Liver (tissue), 9 donors: Measurements from ENCODE around the gene CHL1. TPM values are rescaled to one million over a fixed set of nuclear protein-coding genes. Genes with fewer than 3 reads are reported as not detected.

Experiments used
- DNase-seq: peaks from one replicate; pipeline ENCODE4 v3.0.0-alpha.2; 2017; ENCODE audit warnings: low spot score
- H3K27ac ChIP-seq, 2 donors: one replicate each; pipeline ENCODE4 v1.7.0; 2013; ENCODE audit warnings: inconsistent platforms in 2 of 2, low read length in 2 of 2, control low read depth in 1 of 2, low read depth in 1 of 2, mild to moderate bottlenecking in 1 of 2
- H3K27me3 ChIP-seq, 4 donors: one replicate each; pipeline versions ENCODE4 v1.6.1 to v1.7.0; 2013; ENCODE audit warnings: low read length in 3 of 4, inconsistent platforms in 1 of 4, mild to moderate bottlenecking in 1 of 4, moderate library complexity in 1 of 4; ENCODE audit not compliant: control insufficient read depth in 4 of 4, insufficient read depth in 4 of 4
- H3K36me3 ChIP-seq, 4 donors: one replicate each; pipeline versions ENCODE4 v1.6.1 to v1.7.0; 2013; ENCODE audit warnings: low read length in 3 of 4, mild to moderate bottlenecking in 3 of 4, low read depth in 1 of 4, moderate library complexity in 1 of 4; ENCODE audit not compliant: control insufficient read depth in 4 of 4, insufficient read depth in 3 of 4
- H3K4me1 ChIP-seq, 4 donors: one replicate each; pipeline versions ENCODE4 v1.6.1 to v1.7.0; 2013; ENCODE audit warnings: low read length in 3 of 4, mild to moderate bottlenecking in 3 of 4, moderate library complexity in 1 of 4; ENCODE audit not compliant: control insufficient read depth in 4 of 4, insufficient read depth in 4 of 4
- H3K4me3 ChIP-seq, 3 donors: one replicate each; pipeline versions ENCODE4 v1.6.1 to v1.7.0; 2013; ENCODE audit warnings: low read length in 3 of 3, control low read depth in 1 of 3, low read depth in 1 of 3, mild to moderate bottlenecking in 1 of 3
- H3K9ac ChIP-seq, 2 donors: one replicate each; pipeline ENCODE4 v1.7.0; 2013; ENCODE audit warnings: low read length in 2 of 2, mild to moderate bottlenecking in 2 of 2, moderate library complexity in 2 of 2, control low read depth in 1 of 2, low read depth in 1 of 2
- H3K9me3 ChIP-seq, 4 donors: one replicate each; pipeline versions ENCODE4 v1.6.1 to v1.7.0; 2013; ENCODE audit warnings: low read length in 3 of 4; ENCODE audit not compliant: control insufficient read depth in 4 of 4
- EGR1 ChIP-seq, 2 donors: IDR thresholded peaks; 2 replicates each; pipeline ENCODE4 v1.6.1; 2016 to 2018; ENCODE audit warnings: antibody characterized with exemption in 2 of 2, low read depth in 2 of 2
- FOXA1 ChIP-seq: IDR thresholded peaks from 2 replicates; pipeline ENCODE4 v1.6.1; 2016; ENCODE audit warnings: antibody characterized with exemption
- HNF4A ChIP-seq, 2 donors: conservative IDR thresholded peaks; 2 replicates each; pipeline ENCODE4 v1.6.1; 2016; ENCODE audit warnings: antibody characterized with exemption in 2 of 2, mild to moderate bottlenecking in 2 of 2
- HNF4G ChIP-seq: IDR thresholded peaks from 2 replicates; pipeline ENCODE4 v1.6.1; 2016; ENCODE audit warnings: antibody characterized with exemption
- JUND ChIP-seq, 2 donors: IDR thresholded peaks; 2 replicates each; pipeline ENCODE4 v1.6.1; 2016; ENCODE audit warnings: antibody characterized with exemption in 2 of 2
- NR2F2 ChIP-seq: IDR thresholded peaks from 2 replicates; pipeline ENCODE4 v1.6.1; 2016; ENCODE audit warnings: antibody characterized with exemption
- RAD21 ChIP-seq, 2 donors: IDR thresholded peaks; 2 replicates each; pipeline ENCODE4 v1.6.1; 2016; ENCODE audit warnings: antibody characterized with exemption in 2 of 2, mild to moderate bottlenecking in 2 of 2
- RXRA ChIP-seq, 2 donors: IDR thresholded peaks; 2 replicates each; pipeline ENCODE4 v1.6.1; 2017 to 2018; ENCODE audit warnings: antibody characterized with exemption in 2 of 2, mild to moderate bottlenecking in 1 of 2
- SP1 ChIP-seq: IDR thresholded peaks from 2 replicates; pipeline ENCODE4 v1.6.1; 2018; ENCODE audit warnings: antibody characterized with exemption, mild to moderate bottlenecking
- YY1 ChIP-seq: IDR thresholded peaks from 2 replicates; pipeline ENCODE4 v1.6.1; 2016; ENCODE audit warnings: antibody characterized with exemption, mild to moderate bottlenecking
- WGBS: extraction: QIAGEN DNeasy Blood & Tissue Kit; methylation state at CpG from one replicate; pipeline ENCODE4 v1.1.7; 2013; 5-methylcytosine and 5-hydroxymethylcytosine counted together
- polyA plus RNA-seq, 2 donors: library from polyadenylated mRNA; stranded (reverse) in 1 of 2; unstranded in 1 of 2; fragments of 200-250 nt in 1 of 2; fragments of >200 nt in 1 of 2; fragmentation: Nextera tagmentation in 1 of 2; extraction: Ambion mirVana in 1 of 2; gene quantifications; one replicate each; pipeline versions ENCODE4 v1.2.1 to v1.2.3, GENCODE V29; 2013 to 2015
- total RNA-seq, 2 donors: library from RNA; depleted of rRNA; stranded (reverse); fragments of >200 nt; gene quantifications; one replicate each; pipeline ENCODE4 v1.2.3, GENCODE V29; 2014
- TF ChIP-seq, protein P1 (sequence below): IDR thresholded peaks from 2 replicates; pipeline ENCODE4 v1.6.1; 2016; ENCODE audit warnings: antibody characterized with exemption
- TF ChIP-seq, protein P2 (sequence below): fragments of 150-350 bp; IDR thresholded peaks from 2 replicates; pipeline ENCODE4 v1.5.1; 2017; ENCODE audit warnings: improper control_type of control experiment, low read depth, low read length; ENCODE audit not compliant: missing input control
- TF ChIP-seq, protein P3 (sequence below): IDR thresholded peaks from 2 replicates; pipeline ENCODE4 v1.6.1; 2016; ENCODE audit warnings: antibody characterized with exemption
- TF ChIP-seq, protein P4 (sequence below): IDR thresholded peaks from 2 replicates; pipeline ENCODE4 v1.6.1; 2016; ENCODE audit warnings: antibody characterized with exemption, mild to moderate bottlenecking
- TF ChIP-seq, protein P5 (sequence below): IDR thresholded peaks from 2 replicates; pipeline ENCODE4 v1.6.1; 2016; ENCODE audit warnings: antibody characterized with exemption
- donor health status: healthy.
- donor health status: healthy.
- donor health status: healthy.
- donor health status: healthy.
- donor health status: healthy.

Gene CHL1
- total and polyA plus RNA-seq, 4 donors: 0.03 to 8.1 (median 0.66) TPM

DNA sequence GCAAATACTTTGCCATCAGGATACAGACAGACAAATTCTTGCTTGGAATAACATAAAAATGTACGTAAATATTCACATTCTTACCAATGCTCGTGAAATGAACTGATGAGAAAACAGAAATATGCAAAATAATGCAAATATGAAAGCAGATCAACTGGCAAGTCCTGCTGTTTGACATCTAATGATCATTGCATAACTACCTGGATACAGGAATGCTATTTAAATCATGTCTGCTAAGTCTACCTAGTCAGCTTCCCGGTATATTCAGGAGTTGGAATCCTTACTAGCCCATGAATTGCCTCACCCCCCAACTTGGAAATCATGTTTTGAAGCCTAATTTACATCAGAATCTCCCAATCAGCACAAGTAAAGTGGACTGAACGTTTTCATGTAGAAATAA, 230.6 kb downstream of the CHL1 start:
- H3K36me3 ChIP-seq: no peaks in the 10 kb centered on the region
- peaks cover 0 to 2% (median 0%) of the 10 kb centered on the region in 4 donors for H3K27me3 ChIP-seq
- H3K4me3 ChIP-seq: no peak overlapping the region
- no peak for DNase-seq
- no peaks in the 10 kb centered on the region for H3K4me1 ChIP-seq
- no peak overlapping the region for H3K9ac ChIP-seq
- H3K27ac ChIP-seq: no peak overlapping the region
- H3K9me3 ChIP-seq: peaks cover 0 to 3% (median 0%) of the 10 kb centered on the region in 4 donors
- TF ChIP-seq RAD21 (IDR thresholded peaks at IDR 0.05) (no peak), EGR1 (IDR thresholded peaks at IDR 0.05; ENCODE audit: low read depth in 2 of 2) (no peak), RXRA (IDR thresholded peaks at IDR 0.05) (no peak), YY1 (no peak), NR2F2 (no peak), FOXA1 (no peak), HNF4G (no peak), SP1 (no peak), JUND (IDR thresholded peaks at IDR 0.05) (no peak), HNF4A (conservative IDR thresholded peaks at IDR 0.05) (no peak)
- TF ChIP-seq, protein P1, sequence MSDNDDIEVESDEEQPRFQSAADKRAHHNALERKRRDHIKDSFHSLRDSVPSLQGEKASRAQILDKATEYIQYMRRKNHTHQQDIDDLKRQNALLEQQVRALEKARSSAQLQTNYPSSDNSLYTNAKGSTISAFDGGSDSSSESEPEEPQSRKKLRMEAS: no peak
- TF ChIP-seq, protein P2, sequence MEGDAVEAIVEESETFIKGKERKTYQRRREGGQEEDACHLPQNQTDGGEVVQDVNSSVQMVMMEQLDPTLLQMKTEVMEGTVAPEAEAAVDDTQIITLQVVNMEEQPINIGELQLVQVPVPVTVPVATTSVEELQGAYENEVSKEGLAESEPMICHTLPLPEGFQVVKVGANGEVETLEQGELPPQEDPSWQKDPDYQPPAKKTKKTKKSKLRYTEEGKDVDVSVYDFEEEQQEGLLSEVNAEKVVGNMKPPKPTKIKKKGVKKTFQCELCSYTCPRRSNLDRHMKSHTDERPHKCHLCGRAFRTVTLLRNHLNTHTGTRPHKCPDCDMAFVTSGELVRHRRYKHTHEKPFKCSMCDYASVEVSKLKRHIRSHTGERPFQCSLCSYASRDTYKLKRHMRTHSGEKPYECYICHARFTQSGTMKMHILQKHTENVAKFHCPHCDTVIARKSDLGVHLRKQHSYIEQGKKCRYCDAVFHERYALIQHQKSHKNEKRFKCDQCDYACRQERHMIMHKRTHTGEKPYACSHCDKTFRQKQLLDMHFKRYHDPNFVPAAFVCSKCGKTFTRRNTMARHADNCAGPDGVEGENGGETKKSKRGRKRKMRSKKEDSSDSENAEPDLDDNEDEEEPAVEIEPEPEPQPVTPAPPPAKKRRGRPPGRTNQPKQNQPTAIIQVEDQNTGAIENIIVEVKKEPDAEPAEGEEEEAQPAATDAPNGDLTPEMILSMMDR: no peak
- TF ChIP-seq, protein P3, sequence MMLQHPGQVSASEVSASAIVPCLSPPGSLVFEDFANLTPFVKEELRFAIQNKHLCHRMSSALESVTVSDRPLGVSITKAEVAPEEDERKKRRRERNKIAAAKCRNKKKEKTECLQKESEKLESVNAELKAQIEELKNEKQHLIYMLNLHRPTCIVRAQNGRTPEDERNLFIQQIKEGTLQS: no peak
- TF ChIP-seq, protein P4, sequence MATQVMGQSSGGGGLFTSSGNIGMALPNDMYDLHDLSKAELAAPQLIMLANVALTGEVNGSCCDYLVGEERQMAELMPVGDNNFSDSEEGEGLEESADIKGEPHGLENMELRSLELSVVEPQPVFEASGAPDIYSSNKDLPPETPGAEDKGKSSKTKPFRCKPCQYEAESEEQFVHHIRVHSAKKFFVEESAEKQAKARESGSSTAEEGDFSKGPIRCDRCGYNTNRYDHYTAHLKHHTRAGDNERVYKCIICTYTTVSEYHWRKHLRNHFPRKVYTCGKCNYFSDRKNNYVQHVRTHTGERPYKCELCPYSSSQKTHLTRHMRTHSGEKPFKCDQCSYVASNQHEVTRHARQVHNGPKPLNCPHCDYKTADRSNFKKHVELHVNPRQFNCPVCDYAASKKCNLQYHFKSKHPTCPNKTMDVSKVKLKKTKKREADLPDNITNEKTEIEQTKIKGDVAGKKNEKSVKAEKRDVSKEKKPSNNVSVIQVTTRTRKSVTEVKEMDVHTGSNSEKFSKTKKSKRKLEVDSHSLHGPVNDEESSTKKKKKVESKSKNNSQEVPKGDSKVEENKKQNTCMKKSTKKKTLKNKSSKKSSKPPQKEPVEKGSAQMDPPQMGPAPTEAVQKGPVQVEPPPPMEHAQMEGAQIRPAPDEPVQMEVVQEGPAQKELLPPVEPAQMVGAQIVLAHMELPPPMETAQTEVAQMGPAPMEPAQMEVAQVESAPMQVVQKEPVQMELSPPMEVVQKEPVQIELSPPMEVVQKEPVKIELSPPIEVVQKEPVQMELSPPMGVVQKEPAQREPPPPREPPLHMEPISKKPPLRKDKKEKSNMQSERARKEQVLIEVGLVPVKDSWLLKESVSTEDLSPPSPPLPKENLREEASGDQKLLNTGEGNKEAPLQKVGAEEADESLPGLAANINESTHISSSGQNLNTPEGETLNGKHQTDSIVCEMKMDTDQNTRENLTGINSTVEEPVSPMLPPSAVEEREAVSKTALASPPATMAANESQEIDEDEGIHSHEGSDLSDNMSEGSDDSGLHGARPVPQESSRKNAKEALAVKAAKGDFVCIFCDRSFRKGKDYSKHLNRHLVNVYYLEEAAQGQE: no peak
- TF ChIP-seq, protein P5, sequence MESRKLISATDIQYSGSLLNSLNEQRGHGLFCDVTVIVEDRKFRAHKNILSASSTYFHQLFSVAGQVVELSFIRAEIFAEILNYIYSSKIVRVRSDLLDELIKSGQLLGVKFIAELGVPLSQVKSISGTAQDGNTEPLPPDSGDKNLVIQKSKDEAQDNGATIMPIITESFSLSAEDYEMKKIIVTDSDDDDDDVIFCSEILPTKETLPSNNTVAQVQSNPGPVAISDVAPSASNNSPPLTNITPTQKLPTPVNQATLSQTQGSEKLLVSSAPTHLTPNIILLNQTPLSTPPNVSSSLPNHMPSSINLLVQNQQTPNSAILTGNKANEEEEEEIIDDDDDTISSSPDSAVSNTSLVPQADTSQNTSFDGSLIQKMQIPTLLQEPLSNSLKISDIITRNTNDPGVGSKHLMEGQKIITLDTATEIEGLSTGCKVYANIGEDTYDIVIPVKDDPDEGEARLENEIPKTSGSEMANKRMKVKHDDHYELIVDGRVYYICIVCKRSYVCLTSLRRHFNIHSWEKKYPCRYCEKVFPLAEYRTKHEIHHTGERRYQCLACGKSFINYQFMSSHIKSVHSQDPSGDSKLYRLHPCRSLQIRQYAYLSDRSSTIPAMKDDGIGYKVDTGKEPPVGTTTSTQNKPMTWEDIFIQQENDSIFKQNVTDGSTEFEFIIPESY: no peak
- WGBS: 46% methylated on average over 4 of the region's 4 CpGs

DNA sequence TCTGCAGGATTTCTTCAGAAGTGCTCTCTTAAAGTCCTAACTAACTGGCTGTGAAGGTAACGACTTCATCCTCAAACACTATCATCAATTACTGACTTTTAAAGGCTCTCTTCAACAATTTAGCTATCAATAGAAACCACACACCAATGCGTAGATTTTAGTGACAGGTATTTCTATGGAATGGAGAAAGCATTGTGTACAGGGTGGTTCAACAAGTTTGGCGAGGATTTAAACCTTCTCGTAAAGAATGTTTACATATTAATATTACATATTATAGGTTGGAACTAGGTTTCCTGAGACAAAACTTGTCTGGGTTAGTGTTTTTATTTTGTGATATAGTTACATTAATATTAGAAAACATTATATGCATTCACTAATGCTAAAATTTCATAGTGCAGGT, 233.6 kb downstream of the CHL1 start:
- H3K9ac ChIP-seq: no peak overlapping the region
- peaks cover 0 to 2% (median 0%) of the 10 kb centered on the region in 4 donors for H3K27me3 ChIP-seq
- no peak for DNase-seq
- TF ChIP-seq JUND (IDR thresholded peaks at IDR 0.05): no peak
- no peak for TF ChIP-seq SP1
- no peak for TF ChIP-seq NR2F2
- TF ChIP-seq YY1: no peak
- 82% methylated on average over 4 of the region's 4 CpGs for WGBS
- no peak overlapping the region for H3K4me3 ChIP-seq
- H3K4me1 ChIP-seq: no peaks in the 10 kb centered on the region
- H3K27ac ChIP-seq: no peak overlapping the region
- H3K36me3 ChIP-seq: no peaks in the 10 kb centered on the region
- peaks cover 0 to 3% (median 0%) of the 10 kb centered on the region in 4 donors for H3K9me3 ChIP-seq
